Measurements from ENCODE around the gene MLF2.

Gene MLF2

DNA sequence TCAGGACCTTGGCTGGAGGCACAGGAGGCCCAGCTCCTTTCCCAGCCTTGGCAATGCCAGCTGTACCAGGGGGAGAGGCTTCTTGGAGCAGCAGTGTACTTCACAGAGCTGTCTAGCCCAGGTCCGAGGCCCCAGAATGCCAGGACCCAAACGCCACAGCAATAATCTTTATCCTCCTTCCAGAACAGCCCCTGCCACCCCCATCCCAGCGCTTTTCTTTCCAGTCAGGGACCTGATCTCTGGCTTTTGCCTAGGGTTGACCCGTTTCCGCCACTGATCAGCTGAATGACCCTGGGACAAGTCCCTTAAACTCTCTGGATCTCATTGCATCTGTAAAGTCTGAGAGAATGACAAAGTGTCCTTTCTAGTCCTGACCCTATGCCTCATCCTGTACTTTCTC, 24.4 kb upstream of the MLF2 start:
- no peak for DNase-seq

DNA sequence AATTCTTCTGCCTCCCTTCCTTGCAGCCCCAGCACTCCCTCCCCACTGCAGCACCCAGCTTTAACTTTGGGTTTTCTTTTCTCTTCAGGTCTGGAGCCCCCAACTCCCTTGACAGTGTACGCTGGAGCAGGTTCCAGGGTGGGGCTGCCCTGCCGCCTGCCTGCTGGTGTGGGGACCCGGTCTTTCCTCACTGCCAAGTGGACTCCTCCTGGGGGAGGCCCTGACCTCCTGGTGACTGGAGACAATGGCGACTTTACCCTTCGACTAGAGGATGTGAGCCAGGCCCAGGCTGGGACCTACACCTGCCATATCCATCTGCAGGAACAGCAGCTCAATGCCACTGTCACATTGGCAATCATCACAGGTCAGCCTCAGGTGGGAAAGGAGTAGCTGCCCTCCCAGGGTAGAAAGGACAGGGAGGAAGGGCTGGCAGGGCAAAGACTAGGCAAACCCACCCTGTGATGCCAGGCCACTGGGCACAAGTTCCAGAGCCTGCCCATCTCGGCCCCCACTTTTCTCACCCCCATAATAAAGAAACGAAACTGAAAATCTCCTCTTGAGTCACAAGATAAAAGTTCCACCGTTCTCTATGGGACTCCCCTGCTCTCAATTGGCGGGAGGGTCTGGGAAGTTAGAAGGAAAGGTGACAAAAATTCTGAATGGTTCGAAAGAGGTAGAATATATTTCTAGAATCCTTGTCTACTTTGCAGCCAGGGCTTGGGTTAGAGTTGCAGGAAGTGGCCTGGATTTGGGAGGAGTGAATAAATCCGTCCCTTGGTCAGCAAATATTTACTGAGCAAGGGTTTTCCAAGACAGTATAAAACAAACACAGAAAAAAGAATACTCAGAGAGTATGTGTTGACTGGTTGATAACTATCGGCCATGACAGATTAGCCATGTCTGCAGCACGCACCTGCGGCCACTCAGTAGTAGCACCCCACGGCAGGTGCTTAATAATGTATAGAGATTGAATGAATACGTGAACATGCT, 22.5 kb upstream of the MLF2 start:
- DNase-seq: no peak

- no peak for DNase-seq
Measured at GRCh38 chr12:6774499-6775062, 21.6 kb upstream of the MLF2 start.

GRCh38 chr12:6773590-6774351, 20.8 kb upstream of the MLF2 start:
- peak; percentile 46 to 56 for DNase-seq

DNA sequence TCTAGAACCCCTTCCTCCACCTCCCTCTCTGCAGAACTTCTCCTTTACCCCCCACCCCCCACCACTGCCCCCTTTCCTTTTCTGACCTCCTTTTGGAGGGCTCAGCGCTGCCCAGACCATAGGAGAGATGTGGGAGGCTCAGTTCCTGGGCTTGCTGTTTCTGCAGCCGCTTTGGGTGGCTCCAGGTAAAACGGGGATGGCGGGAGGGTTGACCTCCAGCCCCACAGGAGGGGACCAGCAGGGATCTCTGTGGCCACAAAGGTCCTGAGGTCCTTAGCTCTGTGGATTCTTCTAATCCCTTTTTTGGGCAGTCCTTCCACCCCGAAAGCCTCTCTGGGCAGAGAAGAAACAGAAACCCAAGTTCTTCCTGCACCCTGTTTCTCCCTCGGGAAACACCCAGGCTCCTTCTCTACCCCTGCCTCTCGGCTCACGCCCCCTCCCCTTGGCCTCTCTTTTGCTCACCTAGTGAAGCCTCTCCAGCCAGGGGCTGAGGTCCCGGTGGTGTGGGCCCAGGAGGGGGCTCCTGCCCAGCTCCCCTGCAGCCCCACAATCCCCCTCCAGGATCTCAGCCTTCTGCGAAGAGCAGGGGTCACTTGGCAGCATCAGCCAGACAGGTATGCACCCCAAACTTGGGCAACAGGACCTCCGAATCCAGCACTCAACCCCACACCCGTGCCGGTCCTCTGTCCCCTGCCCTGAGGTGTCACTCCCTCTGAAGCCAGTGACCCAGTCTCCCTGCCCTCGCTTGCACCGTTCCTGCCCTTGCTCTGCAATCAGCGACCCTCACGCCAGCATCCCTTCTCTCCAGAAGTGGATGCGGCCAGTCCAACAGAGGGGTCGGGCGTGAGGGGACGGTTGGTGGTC, 20.0 kb upstream of the MLF2 start:
- no peak for DNase-seq

DNA sequence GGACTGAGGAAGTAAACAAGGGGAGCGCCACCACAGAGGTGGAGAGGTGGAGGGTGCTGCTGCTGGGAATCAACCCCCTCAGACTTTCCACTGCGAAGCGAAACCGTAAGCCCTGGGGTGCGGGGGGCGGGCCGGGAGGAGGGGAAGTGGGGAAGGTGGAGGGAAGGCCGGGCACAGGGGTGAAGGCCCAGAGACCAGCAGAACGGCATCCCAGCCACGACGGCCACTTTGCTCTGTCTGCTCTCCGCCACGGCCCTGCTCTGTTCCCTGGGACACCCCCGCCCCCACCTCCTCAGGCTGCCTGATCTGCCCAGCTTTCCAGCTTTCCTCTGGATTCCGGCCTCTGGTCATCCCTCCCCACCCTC, 19.4 kb upstream of the MLF2 start, which contains the start of gene LAG3:
TSS of gene LAG3 (plus strand) at position 190 of the 365 bp plus-strand sequence. CDS start 333 bp downstream, outside the sequence.
- DNase-seq: peak; percentile 64 to 68

DNA sequence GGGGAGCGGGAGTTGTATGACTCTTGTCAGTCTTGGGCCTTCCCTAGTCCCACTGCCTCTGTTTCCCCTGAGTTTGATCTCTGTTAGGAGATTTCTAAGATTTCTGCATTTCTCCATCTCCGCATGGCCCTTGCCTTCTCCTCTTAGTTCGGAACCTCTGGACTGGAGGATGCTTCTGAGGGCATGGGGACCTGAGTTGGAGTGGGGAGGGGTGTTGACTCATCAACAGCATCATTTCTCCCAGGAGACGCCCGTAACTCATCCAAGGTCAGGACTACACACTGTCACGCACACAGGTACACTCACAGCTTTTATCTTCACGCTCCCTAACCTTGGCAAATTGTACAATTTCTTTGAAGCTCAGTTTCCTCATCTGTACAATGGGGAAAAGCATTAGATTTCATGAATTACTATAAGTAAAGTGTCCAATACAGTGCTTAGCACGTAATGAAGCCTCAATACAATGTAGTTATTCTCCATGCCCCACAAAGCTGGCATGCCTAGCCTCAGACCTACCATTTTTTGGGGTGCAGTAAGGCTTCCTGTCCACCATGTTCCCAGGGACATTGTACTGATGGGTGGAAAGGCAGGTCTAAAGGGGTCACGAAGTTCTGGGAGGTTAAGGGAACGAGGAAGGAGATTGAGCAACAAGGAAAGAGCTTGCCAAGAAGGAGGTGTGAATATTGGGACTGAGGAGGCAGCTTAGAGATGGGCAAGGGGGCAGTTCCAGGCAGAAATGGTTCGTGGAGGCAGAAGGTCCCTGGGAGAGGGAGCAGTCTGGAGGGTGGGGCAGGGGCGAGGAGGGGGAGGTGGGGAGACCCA, 18.8 kb upstream of the MLF2 start:
- DNase-seq: no peak

DNA sequence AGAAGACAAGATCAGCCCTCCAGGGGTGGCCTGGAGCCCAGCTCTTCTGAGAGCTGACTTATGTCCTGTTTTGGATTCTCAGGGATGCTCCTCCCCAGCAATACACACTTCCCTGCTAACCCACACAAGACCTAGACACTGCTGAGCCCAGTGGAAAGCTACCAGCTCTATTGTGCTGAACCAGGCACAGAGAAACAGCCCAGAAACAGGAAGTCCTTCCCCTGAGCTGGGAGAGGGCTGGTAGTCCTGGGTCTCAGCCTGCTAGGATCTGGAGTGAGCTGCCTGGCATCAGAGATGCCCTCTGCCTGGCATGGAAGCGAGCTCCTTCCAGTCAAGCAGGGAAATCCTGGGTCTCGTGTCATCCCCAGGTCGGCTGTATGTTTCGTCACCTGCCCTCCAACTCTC, 18.2 kb upstream of the MLF2 start:
- no peak for DNase-seq

DNA sequence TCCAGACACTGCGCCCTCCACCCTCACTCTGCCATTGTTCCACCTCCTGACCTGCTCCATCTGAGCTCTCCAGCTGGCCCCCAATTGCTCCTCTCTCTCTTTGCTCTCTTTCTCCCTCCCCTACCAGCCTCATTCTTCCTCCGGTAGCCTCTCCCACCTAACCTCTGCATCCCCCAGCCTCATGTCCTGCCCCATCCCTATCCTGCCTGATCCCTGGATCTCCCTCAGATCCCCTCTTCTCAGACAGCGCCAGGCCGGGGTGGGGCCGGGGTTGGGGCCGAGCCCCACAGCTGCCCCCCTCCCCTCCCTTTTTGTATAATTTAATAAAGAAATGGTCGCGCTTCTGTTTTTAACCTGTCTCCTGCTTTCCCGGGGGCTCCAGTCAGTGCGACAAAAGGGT, 17.7 kb upstream of the MLF2 start:
- DNase-seq: no peak

- DNase-seq: no peak
Measured at GRCh38 chr12:6770094-6770493, 17.2 kb upstream of the MLF2 start.

- DNase-seq: no peak
Measured at GRCh38 chr12:6769666-6770065, 16.7 kb upstream of the MLF2 start.

DNA sequence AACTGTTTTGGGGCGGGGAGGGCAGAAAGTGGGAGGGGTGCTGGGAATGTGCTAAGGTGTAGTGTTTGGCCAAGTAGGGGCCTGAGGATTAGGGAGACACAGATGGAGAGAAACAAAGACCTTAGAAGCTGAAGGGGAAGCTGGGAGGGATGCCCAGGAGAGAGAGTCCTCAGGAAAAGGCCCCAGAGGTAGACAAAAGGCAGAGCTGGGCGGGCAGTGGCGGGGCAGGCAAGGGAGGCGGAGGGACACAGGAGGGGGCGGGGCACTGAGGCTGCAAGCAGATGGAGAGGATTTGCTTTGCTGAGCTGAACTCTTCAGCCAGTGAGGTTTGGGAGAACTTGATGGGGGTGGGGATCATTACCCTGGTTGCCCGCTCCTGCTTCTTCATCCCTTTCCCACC, 16.0 kb upstream of the MLF2 start:
- DNase-seq: no peak

DNA sequence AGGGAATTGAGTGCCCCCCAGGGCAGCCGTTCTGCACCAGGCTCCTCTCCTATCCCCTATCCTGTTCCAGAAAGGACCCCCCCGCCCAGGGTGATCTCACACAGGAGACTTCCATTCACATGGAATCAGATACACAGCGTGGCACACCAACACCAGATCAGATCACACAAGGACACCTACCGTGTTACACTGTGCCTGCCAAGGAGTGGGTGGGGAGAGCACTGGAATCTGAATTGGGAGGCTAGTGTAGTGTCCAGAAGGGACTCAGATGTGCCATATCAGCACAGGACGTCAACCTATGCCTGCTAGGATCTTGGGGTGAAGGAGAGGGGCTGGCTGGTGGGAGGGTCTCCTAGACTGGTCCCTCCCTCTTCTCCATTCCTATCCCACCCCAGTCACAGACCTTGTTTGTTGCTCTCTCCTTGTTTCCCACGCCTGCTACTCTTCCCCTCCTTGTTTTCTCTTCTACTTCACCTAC, 15.5 kb upstream of the MLF2 start:
- DNase-seq: no peak

DNA sequence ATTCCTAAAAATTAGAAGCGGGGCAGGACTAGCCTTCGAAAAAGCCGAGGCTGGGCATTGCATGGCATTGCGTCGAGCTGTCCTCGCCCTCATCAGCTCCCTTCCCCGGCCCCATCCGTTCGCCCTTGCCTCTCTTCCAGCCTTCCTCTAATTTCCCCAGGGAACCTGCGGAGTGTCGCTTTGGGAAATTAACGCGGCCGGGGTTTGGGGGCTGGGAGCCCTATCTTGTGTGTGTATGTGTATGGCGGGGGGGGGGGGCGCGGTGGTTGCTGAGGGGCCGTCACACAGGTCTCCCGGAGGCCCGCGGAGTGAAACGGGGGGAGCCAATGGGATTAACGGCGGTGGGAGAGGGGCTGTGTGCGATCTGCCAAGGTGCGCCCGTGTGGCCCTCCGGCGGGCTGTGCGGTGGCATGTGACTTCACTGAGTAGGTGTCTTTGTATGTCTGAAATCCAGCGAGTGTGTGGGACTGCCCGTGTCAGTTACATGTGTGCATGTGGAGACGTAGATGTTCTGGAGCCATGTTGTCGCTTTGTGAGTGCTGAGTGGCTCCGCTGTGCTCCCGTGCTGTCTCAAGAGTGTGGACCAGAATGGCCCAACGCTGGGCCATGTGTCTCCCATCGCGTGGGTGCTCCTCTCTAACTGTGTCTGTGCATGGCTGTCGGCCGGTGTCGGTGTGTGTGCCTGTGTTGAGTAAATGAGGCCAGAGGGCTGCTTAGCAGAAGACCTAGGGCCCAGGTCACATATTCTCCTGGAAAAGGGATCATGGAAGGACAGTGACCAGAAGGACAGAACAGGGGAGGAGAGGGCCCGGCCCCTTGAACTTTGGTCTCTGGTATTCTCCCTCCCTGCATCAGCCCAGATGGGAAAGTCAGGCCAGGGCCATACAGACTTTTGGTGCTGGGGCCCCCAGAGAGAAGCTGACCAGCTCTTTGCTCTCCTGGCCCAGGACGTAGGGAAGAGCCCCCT, 14.7 kb upstream of the MLF2 start:
- no peak for DNase-seq

DNA sequence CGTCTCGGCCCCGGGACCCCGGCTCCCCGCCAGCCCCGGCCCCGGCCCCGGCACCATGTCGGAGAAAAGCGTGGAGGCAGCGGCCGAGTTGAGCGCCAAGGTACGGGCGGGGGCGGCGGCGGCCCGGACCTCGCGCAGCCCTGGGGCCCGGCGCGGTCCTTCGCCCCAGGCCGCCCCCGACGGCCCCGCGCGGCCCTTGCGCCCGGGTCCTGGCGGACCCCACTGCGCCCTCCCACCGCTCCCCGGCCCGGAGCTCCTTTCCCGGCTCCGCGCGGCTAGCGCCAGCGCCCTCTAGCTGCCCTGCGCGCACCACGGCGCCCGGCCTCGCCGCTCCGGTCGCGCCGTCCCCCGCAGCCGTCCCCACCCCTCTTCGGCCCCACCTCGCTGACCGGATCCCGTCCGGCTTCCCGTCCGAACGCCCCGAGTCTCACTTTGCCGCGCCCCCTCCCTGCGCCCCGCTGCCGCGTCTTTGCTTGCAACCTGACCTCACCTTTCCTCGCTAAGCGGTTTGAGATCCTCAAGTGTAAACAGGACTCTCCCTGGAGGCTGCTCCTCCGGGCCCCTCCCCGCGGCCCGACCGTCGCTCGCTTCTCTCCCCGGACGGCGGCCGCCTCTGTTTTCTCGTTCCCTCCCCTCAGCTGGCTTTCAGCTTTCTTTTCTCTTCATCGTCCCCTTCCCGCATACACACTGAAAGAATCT, 13.9 kb upstream of the MLF2 start:
- no peak for DNase-seq

GRCh38 chr12:6765634-6766581, 13.0 kb upstream of the MLF2 start, which contains the start of gene PTMS:
Gene PTMS, plus strand, starts transcription at chr12:6766363. Its CDS starts 343 bp downstream, at chr12:6766706.
- no peak for DNase-seq

DNA sequence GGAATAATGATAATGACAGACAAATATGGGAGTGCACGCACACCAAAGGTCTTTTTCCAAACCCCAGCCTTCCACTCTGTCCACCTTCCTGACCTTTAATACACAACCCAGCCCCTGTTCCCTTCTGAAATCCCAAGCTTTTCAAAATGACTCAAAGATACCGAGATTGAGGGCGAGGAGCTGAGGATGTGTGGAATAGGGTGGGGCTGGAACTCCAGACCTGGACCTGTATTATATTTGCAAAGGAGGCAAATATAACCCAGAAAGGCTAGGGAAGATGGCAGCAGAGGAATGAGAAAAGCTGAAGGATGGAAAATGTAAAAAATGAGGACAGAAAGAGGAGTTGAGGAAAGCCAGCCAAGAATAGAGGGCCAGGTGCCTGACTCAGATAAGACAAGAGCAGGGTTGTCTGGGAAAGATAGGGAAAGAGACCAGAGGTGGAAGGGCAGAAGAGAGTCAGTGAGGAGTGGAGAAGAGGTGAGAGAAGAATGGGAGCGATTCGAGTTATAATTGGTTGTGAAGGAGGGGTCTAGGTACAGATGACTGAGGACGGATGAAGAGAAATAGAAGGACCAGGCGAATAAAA, 12.2 kb upstream of the MLF2 start:
- no peak for DNase-seq

All from activated CD4-positive, alpha-beta T cell treated with anti-CD3 and anti-CD28 coated beads, Interleukin-2, amount 50 U/mL, for 4 hours (primary cell).